Liver (tissue), 3 donors: ENCODE results near the gene CCDC7.

ENCODE experiments used
- RXRA ChIP-seq, 2 donors: IDR thresholded peaks; 2 replicates each; pipeline ENCODE4 v1.6.1; 2017 to 2018; ENCODE audit warnings: antibody characterized with exemption in 2 of 2, mild to moderate bottlenecking in 1 of 2
- TF ChIP-seq, protein P1 (sequence below): fragments of 150-350 bp; IDR thresholded peaks from 2 replicates; pipeline ENCODE4 v1.5.1; 2017; ENCODE audit warnings: improper control_type of control experiment, low read depth, low read length; ENCODE audit not compliant: missing input control
- donor health status: healthy.
- donor health status: healthy.

DNA sequence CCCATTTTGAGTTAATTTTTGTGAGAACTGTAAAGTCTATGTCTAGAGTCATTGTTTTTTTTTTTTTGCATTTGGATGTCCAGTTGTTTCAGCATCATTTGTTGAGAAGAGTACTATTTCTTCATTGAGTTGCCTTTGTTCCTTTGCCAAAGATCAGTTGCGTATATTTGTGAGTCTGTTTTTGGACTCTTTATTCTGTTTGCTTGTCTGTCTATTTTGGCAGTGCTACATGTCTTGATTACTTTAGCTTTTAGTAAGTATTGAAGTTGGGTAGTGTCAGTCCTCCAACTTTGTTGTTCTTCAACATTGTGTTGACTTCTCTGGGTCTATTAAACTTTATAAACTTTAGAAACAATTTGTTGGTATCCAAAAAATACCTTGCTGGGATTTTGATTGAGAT, 31.6 kb downstream of the CCDC7 start:
- TF ChIP-seq, protein P1, sequence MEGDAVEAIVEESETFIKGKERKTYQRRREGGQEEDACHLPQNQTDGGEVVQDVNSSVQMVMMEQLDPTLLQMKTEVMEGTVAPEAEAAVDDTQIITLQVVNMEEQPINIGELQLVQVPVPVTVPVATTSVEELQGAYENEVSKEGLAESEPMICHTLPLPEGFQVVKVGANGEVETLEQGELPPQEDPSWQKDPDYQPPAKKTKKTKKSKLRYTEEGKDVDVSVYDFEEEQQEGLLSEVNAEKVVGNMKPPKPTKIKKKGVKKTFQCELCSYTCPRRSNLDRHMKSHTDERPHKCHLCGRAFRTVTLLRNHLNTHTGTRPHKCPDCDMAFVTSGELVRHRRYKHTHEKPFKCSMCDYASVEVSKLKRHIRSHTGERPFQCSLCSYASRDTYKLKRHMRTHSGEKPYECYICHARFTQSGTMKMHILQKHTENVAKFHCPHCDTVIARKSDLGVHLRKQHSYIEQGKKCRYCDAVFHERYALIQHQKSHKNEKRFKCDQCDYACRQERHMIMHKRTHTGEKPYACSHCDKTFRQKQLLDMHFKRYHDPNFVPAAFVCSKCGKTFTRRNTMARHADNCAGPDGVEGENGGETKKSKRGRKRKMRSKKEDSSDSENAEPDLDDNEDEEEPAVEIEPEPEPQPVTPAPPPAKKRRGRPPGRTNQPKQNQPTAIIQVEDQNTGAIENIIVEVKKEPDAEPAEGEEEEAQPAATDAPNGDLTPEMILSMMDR: no peak
- no peak for TF ChIP-seq RXRA (IDR thresholded peaks at IDR 0.05)
